OCI-LY3 (cell line): ENCODE results near the gene GOLGA6C.
"Not testable (repeated sequence)": the region's sequence is repeated elsewhere in the genome, so short reads cannot be mapped to it uniquely, and the experiment has no call there.

Experiments used
- EZH2phosphoT487 ChIP-seq: fragments of 200-600 bp; shearing (Covaris generic); IDR thresholded peaks from 2 replicates; pipeline ENCODE4 v1.6.1; 2018; ENCODE audit warnings: antibody characterized with exemption, mixed run types, low read depth
- TF ChIP-seq, protein P1 (sequence below): fragments of 200-600, 300-600 bp; sonication (generic); IDR thresholded peaks from 2 replicates; pipeline ENCODE4 v1.5.1; 2014; ENCODE audit warnings: antibody characterized with exemption, low read length, low read depth

DNA sequence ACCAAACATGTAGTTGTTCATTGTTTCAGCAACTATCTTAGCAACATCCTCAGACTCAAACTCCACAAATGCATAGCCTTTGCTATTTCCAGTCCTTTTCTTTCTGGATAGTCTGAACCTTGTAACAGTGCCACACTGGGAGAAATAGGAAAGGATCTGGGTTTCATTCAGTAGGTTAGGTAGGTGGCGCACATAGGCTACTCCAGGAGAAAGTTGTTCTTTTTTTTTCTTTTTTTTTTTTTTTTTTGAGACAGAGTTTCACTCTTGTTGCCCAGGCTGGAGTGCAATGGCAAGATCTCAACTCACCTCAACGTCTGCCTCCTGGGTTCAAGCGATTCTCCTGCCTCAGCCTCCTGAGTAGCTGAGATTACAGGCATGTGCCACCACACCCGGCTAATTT is 5.8 kb upstream of the GOLGA6C start:
- TF ChIP-seq, protein P1, sequence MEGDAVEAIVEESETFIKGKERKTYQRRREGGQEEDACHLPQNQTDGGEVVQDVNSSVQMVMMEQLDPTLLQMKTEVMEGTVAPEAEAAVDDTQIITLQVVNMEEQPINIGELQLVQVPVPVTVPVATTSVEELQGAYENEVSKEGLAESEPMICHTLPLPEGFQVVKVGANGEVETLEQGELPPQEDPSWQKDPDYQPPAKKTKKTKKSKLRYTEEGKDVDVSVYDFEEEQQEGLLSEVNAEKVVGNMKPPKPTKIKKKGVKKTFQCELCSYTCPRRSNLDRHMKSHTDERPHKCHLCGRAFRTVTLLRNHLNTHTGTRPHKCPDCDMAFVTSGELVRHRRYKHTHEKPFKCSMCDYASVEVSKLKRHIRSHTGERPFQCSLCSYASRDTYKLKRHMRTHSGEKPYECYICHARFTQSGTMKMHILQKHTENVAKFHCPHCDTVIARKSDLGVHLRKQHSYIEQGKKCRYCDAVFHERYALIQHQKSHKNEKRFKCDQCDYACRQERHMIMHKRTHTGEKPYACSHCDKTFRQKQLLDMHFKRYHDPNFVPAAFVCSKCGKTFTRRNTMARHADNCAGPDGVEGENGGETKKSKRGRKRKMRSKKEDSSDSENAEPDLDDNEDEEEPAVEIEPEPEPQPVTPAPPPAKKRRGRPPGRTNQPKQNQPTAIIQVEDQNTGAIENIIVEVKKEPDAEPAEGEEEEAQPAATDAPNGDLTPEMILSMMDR: not testable (repeated sequence)
- not testable (repeated sequence) for TF ChIP-seq EZH2phosphoT487
